DOHH2 (cell line): Measurements from ENCODE around the gene LIF.

ENCODE experiments used
- H3F3A ChIP-seq: fragments of 200-600 bp; sonication (generic), shearing (Covaris generic); 2 replicates; pipeline ENCODE4 v1.6.0; 2016; ENCODE audit warnings: antibody characterized with exemption, mild to moderate bottlenecking; ENCODE audit not compliant: control insufficient read depth, insufficient read depth
- H3K27ac ChIP-seq: fragments of 200-600 bp; sonication (generic); 2 replicates; pipeline ENCODE4 v1.5.1; 2014; ENCODE audit warnings: low read depth, mild to moderate bottlenecking, low read length, moderate library complexity
- H3K27me3 ChIP-seq: fragments of 200-600 bp; sonication (generic); 2 replicates; pipeline ENCODE4 v1.6.1; 2014; ENCODE audit warnings: mild to moderate bottlenecking, low read length, mixed read lengths; ENCODE audit not compliant: control insufficient read depth
- H3K36me3 ChIP-seq: fragments of 200-600 bp; sonication (generic); 2 replicates; pipeline ENCODE4 v1.6.1; 2014; ENCODE audit warnings: mild to moderate bottlenecking, low read length, moderate library complexity, mixed read lengths; ENCODE audit not compliant: control insufficient read depth
- H3K4me1 ChIP-seq: fragments of 200-600 bp; sonication (generic); 2 replicates; pipeline ENCODE4 v1.6.1; 2014; ENCODE audit warnings: mild to moderate bottlenecking, low read length, mixed read lengths; ENCODE audit not compliant: control insufficient read depth
- H3K4me2 ChIP-seq: fragments of 200-600 bp; sonication (generic); 2 replicates; pipeline ENCODE4 v1.6.0; 2014; ENCODE audit warnings: mild to moderate bottlenecking, low read length, moderate library complexity
- H3K4me3 ChIP-seq: fragments of 200-600 bp; sonication (generic); 2 replicates; pipeline ENCODE4 v1.5.1; 2014; ENCODE audit warnings: mild to moderate bottlenecking, low read length, mixed read lengths
- H3K79me2 ChIP-seq: fragments of 200-600 bp; sonication (generic); 2 replicates; pipeline ENCODE4 v1.6.1; 2014; ENCODE audit warnings: mild to moderate bottlenecking, low read length, mixed read lengths; ENCODE audit not compliant: control insufficient read depth
- H3K9me2 ChIP-seq: fragments of 200-600 bp; sonication (generic); replicated peaks from 2 replicates; pipeline ENCODE4 v1.6.1; 2014; ENCODE audit warnings: mild to moderate bottlenecking, low read length, mixed read lengths; ENCODE audit not compliant: control insufficient read depth
- H3K9me3 ChIP-seq: fragments of 200-600 bp; sonication (generic); 2 replicates; pipeline ENCODE4 v1.6.1; 2014; ENCODE audit warnings: antibody characterized with exemption, low read length, mixed read lengths; ENCODE audit not compliant: control insufficient read depth, insufficient read depth
- H4K20me1 ChIP-seq: fragments of 200-600 bp; sonication (generic); 2 replicates; pipeline ENCODE4 v1.6.0; 2014; ENCODE audit warnings: low read depth, mild to moderate bottlenecking, antibody characterized with exemption, low read length, moderate library complexity; ENCODE audit not compliant: control insufficient read depth, insufficient read depth
- EZH2phosphoT487 ChIP-seq: fragments of 200-600 bp; sonication (generic); IDR thresholded peaks from 2 replicates; pipeline ENCODE4 v1.6.1; 2017; ENCODE audit warnings: borderline replicate concordance, mild to moderate bottlenecking, antibody characterized with exemption, low read length, moderate library complexity, mixed read lengths
- TF ChIP-seq, protein P1 (sequence below): fragments of 200-600 bp; sonication (generic); IDR thresholded peaks from one replicate; pipeline ENCODE4 v1.5.1; 2014; ENCODE audit warnings: antibody characterized with exemption, mild to moderate bottlenecking, low read depth, low read length; ENCODE audit not compliant: poor library complexity, severe bottlenecking

The LIF gene

GRCh38 chr22:30244066-30244465 lies 2.5 kb downstream of the LIF start:
- H3K27ac ChIP-seq = no peak overlapping the region
- H3K4me1 ChIP-seq = no peaks in the 10 kb centered on the region
- no peak overlapping the region for H3K4me2 ChIP-seq
- H3K4me3 ChIP-seq = no peak overlapping the region
- H3K27me3 ChIP-seq = peaks cover 29% of the 10 kb centered on the region
- no peaks in the 10 kb centered on the region for H3K79me2 ChIP-seq
- no peaks in the 10 kb centered on the region for H3F3A ChIP-seq
- H3K9me2 ChIP-seq = no peaks in the 10 kb centered on the region
- no peaks in the 10 kb centered on the region for H4K20me1 ChIP-seq
- H3K9me3 ChIP-seq = no peaks in the 10 kb centered on the region
- H3K36me3 ChIP-seq = no peaks in the 10 kb centered on the region
- TF ChIP-seq, protein P1, sequence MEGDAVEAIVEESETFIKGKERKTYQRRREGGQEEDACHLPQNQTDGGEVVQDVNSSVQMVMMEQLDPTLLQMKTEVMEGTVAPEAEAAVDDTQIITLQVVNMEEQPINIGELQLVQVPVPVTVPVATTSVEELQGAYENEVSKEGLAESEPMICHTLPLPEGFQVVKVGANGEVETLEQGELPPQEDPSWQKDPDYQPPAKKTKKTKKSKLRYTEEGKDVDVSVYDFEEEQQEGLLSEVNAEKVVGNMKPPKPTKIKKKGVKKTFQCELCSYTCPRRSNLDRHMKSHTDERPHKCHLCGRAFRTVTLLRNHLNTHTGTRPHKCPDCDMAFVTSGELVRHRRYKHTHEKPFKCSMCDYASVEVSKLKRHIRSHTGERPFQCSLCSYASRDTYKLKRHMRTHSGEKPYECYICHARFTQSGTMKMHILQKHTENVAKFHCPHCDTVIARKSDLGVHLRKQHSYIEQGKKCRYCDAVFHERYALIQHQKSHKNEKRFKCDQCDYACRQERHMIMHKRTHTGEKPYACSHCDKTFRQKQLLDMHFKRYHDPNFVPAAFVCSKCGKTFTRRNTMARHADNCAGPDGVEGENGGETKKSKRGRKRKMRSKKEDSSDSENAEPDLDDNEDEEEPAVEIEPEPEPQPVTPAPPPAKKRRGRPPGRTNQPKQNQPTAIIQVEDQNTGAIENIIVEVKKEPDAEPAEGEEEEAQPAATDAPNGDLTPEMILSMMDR = no peak
- TF ChIP-seq EZH2phosphoT487 = no peak

- H3K79me2 ChIP-seq = no peaks in the 10 kb centered on the region
- no peaks in the 10 kb centered on the region for H4K20me1 ChIP-seq
- no peak overlapping the region for H3K4me2 ChIP-seq
- no peaks in the 10 kb centered on the region for H3K4me1 ChIP-seq
- no peaks in the 10 kb centered on the region for H3F3A ChIP-seq
- no peaks in the 10 kb centered on the region for H3K9me2 ChIP-seq
- no peaks in the 10 kb centered on the region for H3K36me3 ChIP-seq
- no peak overlapping the region for H3K27ac ChIP-seq
- peaks cover 29% of the 10 kb centered on the region for H3K27me3 ChIP-seq
- TF ChIP-seq, protein P1 = no peak
- TF ChIP-seq EZH2phosphoT487 = no peak
- no peak overlapping the region for H3K4me3 ChIP-seq
- no peaks in the 10 kb centered on the region for H3K9me3 ChIP-seq
Measured at GRCh38 chr22:30243661-30244060, 2.9 kb downstream of the LIF start.

DNA sequence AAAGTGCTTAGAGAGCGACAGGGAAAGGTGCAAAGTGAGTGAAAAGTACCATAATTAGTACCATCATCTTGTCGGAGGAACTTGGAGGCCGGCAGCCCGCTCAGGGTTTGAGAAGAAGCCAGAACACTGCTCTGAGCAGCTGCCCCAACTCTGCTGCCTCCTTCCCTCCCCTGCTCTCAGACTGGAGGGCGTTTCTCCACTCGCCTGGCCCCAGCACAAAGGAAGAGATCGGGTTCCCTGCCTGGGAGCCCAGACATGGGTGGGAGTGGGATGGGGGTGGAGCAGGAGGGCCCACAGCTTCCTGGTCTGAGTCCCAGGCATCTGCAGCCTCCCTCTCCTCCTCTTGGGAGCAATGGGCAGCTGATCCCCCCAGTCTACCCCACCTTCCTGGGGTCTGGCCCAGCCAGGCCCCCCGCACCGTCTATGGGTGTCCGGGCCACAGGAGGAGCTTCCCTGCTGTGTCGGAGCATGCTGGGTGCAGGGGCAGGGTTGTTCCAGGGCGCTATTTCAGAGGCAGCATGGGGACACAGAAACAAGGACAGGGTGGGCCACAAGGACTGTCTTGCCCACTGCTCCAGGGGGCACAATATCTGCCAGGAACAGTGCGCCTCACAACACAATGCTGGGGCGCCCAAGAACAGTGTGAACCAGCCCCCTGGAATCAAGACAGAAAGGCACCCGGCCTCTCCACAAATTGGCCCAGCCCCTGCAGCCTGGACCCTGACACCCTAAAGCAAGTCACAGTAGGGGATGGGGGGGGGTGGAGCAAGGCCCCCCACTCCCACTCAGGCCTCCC lies 4.8 kb downstream of the LIF start:
- no peaks in the 10 kb centered on the region for H3K36me3 ChIP-seq
- no peak for TF ChIP-seq EZH2phosphoT487
- TF ChIP-seq, protein P1 = no peak
- H3K79me2 ChIP-seq = no peaks in the 10 kb centered on the region
- no peak overlapping the region for H3K27ac ChIP-seq
- no peak overlapping the region for H3K4me3 ChIP-seq
- H3K9me2 ChIP-seq = no peaks in the 10 kb centered on the region
- no peaks in the 10 kb centered on the region for H4K20me1 ChIP-seq
- H3F3A ChIP-seq = no peaks in the 10 kb centered on the region
- H3K9me3 ChIP-seq = no peaks in the 10 kb centered on the region
- H3K4me2 ChIP-seq = no peak overlapping the region
- H3K4me1 ChIP-seq = no peaks in the 10 kb centered on the region
- peaks cover 19% of the 10 kb centered on the region for H3K27me3 ChIP-seq
